ENCODE measurements around the gene SLFN11.
A peak's percentile ranks its signal among the peaks of the same experiment; 100 is the strongest.

DNA sequence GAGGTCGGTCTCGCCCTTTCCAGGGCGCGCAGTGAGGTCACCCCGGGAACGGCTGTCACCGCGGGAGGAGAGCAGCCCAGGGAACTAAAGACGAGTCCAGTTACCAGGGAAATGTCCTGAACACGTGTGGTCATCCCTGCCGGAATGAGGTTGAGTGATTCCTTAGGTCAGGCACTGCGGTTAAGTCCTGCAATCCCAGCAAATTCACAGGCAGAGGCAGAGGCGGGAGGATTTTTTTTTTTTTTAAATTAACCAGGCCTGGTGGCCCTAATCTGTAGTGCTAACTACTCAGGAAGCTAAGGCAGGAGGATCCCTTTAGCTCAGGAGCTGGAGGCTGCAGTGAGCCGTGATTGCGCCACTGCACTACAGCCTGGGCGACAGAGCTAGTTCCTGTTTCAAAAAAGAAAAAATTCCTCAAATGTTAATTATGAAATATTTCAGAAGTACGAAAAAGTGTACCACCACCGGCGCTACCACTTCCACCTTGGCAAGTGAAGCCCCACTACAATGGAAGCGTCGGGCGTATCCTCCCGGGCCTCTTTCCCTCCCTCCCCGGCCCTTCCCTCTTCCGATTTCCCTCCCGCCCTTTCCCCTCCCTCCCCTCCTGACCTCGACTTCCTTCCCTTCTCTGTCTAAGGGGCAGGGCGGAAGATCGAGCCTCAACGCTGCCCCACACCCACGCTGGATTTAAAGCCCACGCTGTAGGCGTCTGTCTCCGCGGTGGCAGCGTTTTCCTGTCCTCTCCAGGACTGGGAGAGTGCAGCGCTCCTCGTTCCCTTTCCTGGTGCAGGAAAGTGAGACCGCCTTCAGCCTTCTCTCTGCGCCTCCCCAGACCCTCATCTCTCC, 27.3 kb downstream of the SLFN11 start:
- peak; percentile 24 for TF ChIP-seq EZH2 (IDR thresholded peaks at IDR 0.05)
- TF ChIP-seq, protein P1, sequence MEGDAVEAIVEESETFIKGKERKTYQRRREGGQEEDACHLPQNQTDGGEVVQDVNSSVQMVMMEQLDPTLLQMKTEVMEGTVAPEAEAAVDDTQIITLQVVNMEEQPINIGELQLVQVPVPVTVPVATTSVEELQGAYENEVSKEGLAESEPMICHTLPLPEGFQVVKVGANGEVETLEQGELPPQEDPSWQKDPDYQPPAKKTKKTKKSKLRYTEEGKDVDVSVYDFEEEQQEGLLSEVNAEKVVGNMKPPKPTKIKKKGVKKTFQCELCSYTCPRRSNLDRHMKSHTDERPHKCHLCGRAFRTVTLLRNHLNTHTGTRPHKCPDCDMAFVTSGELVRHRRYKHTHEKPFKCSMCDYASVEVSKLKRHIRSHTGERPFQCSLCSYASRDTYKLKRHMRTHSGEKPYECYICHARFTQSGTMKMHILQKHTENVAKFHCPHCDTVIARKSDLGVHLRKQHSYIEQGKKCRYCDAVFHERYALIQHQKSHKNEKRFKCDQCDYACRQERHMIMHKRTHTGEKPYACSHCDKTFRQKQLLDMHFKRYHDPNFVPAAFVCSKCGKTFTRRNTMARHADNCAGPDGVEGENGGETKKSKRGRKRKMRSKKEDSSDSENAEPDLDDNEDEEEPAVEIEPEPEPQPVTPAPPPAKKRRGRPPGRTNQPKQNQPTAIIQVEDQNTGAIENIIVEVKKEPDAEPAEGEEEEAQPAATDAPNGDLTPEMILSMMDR (IDR thresholded peaks at IDR 0.05), result no peak
- no peak for TF ChIP-seq EZH2phosphoT487 (IDR thresholded peaks at IDR 0.05)

Measured in neural progenitor cell (in vitro differentiated cells).